Testis (tissue), 2 donors: ENCODE data around the gene PYCR2.

Source experiments
- POLR2A ChIP-seq: fragments of 450-650 bp; IDR thresholded peaks from one replicate; pipeline ENCODE4 v1.6.1; 2017; ENCODE audit warnings: antibody characterized with exemption, mild to moderate bottlenecking, moderate library complexity
- TF ChIP-seq, protein P1 (sequence below), 3 experiments: fragments of 450-650 bp in 2 of 3; fragments of 200-600 bp in 1 of 3; sonication (generic) in 1 of 3; IDR thresholded peaks; one replicate each; pipeline ENCODE4 v1.5.1; 2016 to 2019; ENCODE audit warnings: antibody characterized with exemption in 3 of 3, mild to moderate bottlenecking in 2 of 3, moderate library complexity in 1 of 3

DNA sequence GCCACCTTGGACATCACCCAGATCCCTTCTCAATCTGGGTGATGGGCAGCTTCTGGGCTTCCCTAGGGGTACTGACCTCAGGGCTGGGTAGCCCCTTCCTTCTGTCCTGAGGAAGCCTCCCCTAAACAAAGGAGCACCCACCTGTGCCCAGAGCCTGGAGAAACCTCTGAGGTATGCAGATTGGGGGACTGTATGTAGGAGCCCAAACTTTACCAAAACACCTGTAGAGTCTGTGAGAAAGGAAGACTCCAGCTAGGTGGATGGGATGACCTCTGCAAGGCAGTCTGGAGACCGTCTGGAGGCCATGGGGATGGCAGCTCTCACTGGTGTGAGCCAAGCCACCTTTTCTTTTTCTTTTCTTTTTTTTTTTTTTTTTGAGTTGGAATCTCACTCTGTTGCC is 30.7 kb upstream of the PYCR2 start:
- TF ChIP-seq, protein P1, sequence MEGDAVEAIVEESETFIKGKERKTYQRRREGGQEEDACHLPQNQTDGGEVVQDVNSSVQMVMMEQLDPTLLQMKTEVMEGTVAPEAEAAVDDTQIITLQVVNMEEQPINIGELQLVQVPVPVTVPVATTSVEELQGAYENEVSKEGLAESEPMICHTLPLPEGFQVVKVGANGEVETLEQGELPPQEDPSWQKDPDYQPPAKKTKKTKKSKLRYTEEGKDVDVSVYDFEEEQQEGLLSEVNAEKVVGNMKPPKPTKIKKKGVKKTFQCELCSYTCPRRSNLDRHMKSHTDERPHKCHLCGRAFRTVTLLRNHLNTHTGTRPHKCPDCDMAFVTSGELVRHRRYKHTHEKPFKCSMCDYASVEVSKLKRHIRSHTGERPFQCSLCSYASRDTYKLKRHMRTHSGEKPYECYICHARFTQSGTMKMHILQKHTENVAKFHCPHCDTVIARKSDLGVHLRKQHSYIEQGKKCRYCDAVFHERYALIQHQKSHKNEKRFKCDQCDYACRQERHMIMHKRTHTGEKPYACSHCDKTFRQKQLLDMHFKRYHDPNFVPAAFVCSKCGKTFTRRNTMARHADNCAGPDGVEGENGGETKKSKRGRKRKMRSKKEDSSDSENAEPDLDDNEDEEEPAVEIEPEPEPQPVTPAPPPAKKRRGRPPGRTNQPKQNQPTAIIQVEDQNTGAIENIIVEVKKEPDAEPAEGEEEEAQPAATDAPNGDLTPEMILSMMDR (IDR thresholded peaks at IDR 0.05), result no peak
- no peak for TF ChIP-seq POLR2A
